Measurements from ENCODE around the gene MTHFD1L. TPM values are rescaled to one million over a fixed set of nuclear protein-coding genes. Genes with fewer than 3 reads are reported as not detected.

The MTHFD1L gene
- total RNA-seq, 2 donors from 2014 or later, result 13.0 to 19.1 TPM

Small RNA genes lying within 50 kb of the gene (small RNA-seq; reads per million reads assigned to genes)
- not detected for gene RNU6-302P

Data from body of pancreas (tissue), 2 donors.